Skeletal muscle satellite cell (primary cell): Measurements from ENCODE around the gene DTX4.

Experiments
- H3K27me3 ChIP-seq: 2 replicates; pipeline ENCODE4 v1.7.0; 2013; ENCODE audit warnings: low read length; ENCODE audit not compliant: control insufficient read depth, insufficient read depth
- H3K36me3 ChIP-seq: 2 replicates; pipeline ENCODE4 v1.7.0; 2013; ENCODE audit warnings: mild to moderate bottlenecking, control low read depth, low read length; ENCODE audit not compliant: insufficient read depth
- H3K4me1 ChIP-seq: 2 replicates; pipeline ENCODE4 v1.7.0; 2013; ENCODE audit warnings: low read length; ENCODE audit not compliant: control insufficient read depth, insufficient read depth
- H3K4me2 ChIP-seq: 2 replicates; pipeline ENCODE4 v1.7.0; 2013; ENCODE audit warnings: mild to moderate bottlenecking, low read length
- H3K4me3 ChIP-seq: 2 replicates; pipeline ENCODE4 v1.7.0; 2013; ENCODE audit warnings: low read length
- H3K9ac ChIP-seq: 2 replicates; pipeline ENCODE4 v1.7.0; 2013; ENCODE audit warnings: mild to moderate bottlenecking, low read depth, low read length, moderate library complexity
- H3K9me3 ChIP-seq: replicated peaks from 2 replicates; pipeline ENCODE4 v1.7.0; 2013; ENCODE audit warnings: mild to moderate bottlenecking, control low read depth, low read length

Gene DTX4

GRCh38 chr11:59185386-59185945, 13.5 kb downstream of the DTX4 start:
- no peaks in the 10 kb centered on the region for H3K9me3 ChIP-seq
- H3K27me3 ChIP-seq: peaks cover 3% of the 10 kb centered on the region
- peaks cover 24% of the 10 kb centered on the region for H3K4me1 ChIP-seq
- no peak overlapping the region for H3K9ac ChIP-seq
- H3K36me3 ChIP-seq: no peaks in the 10 kb centered on the region
- no peak overlapping the region for H3K4me3 ChIP-seq
- H3K4me2 ChIP-seq: no peak overlapping the region

- H3K9ac ChIP-seq: no peak overlapping the region
- no peaks in the 10 kb centered on the region for H3K36me3 ChIP-seq
- no peaks in the 10 kb centered on the region for H3K9me3 ChIP-seq
- H3K4me2 ChIP-seq: no peak overlapping the region
- H3K4me3 ChIP-seq: no peak overlapping the region
- H3K27me3 ChIP-seq: peaks cover 3% of the 10 kb centered on the region
- peaks cover 24% of the 10 kb centered on the region for H3K4me1 ChIP-seq
Observed at GRCh38 chr11:59186130-59186594, 14.2 kb downstream of the DTX4 start.

GRCh38 chr11:59187035-59187434, 15.1 kb downstream of the DTX4 start:
- H3K9ac ChIP-seq: no peak overlapping the region
- H3K4me1 ChIP-seq: peaks cover 24% of the 10 kb centered on the region
- peaks cover 2% of the 10 kb centered on the region for H3K36me3 ChIP-seq
- H3K27me3 ChIP-seq: peaks cover 3% of the 10 kb centered on the region
- H3K9me3 ChIP-seq: no peaks in the 10 kb centered on the region
- no peak overlapping the region for H3K4me3 ChIP-seq
- no peak overlapping the region for H3K4me2 ChIP-seq

GRCh38 chr11:59187587-59187986, 15.7 kb downstream of the DTX4 start:
- H3K36me3 ChIP-seq: peaks cover 5% of the 10 kb centered on the region
- peaks cover 24% of the 10 kb centered on the region for H3K4me1 ChIP-seq
- H3K4me3 ChIP-seq: no peak overlapping the region
- no peak overlapping the region for H3K4me2 ChIP-seq
- H3K9ac ChIP-seq: no peak overlapping the region
- H3K27me3 ChIP-seq: peaks cover 3% of the 10 kb centered on the region
- H3K9me3 ChIP-seq: no peaks in the 10 kb centered on the region

GRCh38 chr11:59188954-59189353, 17.0 kb downstream of the DTX4 start:
- no peaks in the 10 kb centered on the region for H3K9me3 ChIP-seq
- H3K4me2 ChIP-seq: no peak overlapping the region
- peak overlapping the region; percentile 19 for H3K9ac ChIP-seq
- H3K36me3 ChIP-seq: peaks cover 5% of the 10 kb centered on the region
- H3K4me1 ChIP-seq: peaks cover 18% of the 10 kb centered on the region
- no peak overlapping the region for H3K4me3 ChIP-seq
- H3K27me3 ChIP-seq: peaks cover 3% of the 10 kb centered on the region

GRCh38 chr11:59189986-59190385, 18.1 kb downstream of the DTX4 start:
- Histone ChIP-seq H3K4me1 (peaks cover 16% of the 10 kb centered on the region), H3K36me3 (peaks cover 5% of the 10 kb centered on the region), H3K9me3 (no peaks in the 10 kb centered on the region), H3K27me3 (peaks cover 3% of the 10 kb centered on the region), H3K4me3 (no peak overlapping the region), H3K9ac (no peak overlapping the region), H3K4me2 (no peak overlapping the region)

GRCh38 chr11:59191095-59191494, 19.2 kb downstream of the DTX4 start:
- H3K9ac ChIP-seq: no peak overlapping the region

GRCh38 chr11:59191890-59192289, 20.0 kb downstream of the DTX4 start:
- Histone ChIP-seq H3K4me3 (no peak overlapping the region), H3K36me3 (peaks cover 5% of the 10 kb centered on the region), H3K4me1 (peaks cover 11% of the 10 kb centered on the region), H3K27me3 (peaks cover 2% of the 10 kb centered on the region), H3K4me2 (no peak overlapping the region), H3K9me3 (no peaks in the 10 kb centered on the region), H3K9ac (no peak overlapping the region)

More at GRCh38 chr11:59191095-59191494, 19.2 kb downstream of the DTX4 start:
- Histone ChIP-seq H3K4me2 (no peak overlapping the region), H3K27me3 (peaks cover 3% of the 10 kb centered on the region), H3K4me1 (peaks cover 12% of the 10 kb centered on the region), H3K4me3 (no peak overlapping the region), H3K9me3 (no peaks in the 10 kb centered on the region), H3K36me3 (peaks cover 5% of the 10 kb centered on the region)

GRCh38 chr11:59192446-59193020, 20.6 kb downstream of the DTX4 start:
- Histone ChIP-seq H3K9me3 (no peaks in the 10 kb centered on the region), H3K4me1 (peaks cover 5% of the 10 kb centered on the region), H3K4me2 (no peak overlapping the region), H3K9ac (no peak overlapping the region), H3K4me3 (no peak overlapping the region), H3K27me3 (no peaks in the 10 kb centered on the region), H3K36me3 (peaks cover 5% of the 10 kb centered on the region)

- Histone ChIP-seq H3K9ac (no peak overlapping the region), H3K4me1 (peaks cover 14% of the 10 kb centered on the region), H3K36me3 (peaks cover 5% of the 10 kb centered on the region), H3K27me3 (no peaks in the 10 kb centered on the region), H3K9me3 (no peaks in the 10 kb centered on the region), H3K4me2 (no peak overlapping the region), H3K4me3 (no peak overlapping the region)
Observed at GRCh38 chr11:59193587-59194130, 21.7 kb downstream of the DTX4 start.

GRCh38 chr11:59195586-59195985, 23.7 kb downstream of the DTX4 start:
- H3K4me3 ChIP-seq: no peak overlapping the region
- no peak overlapping the region for H3K4me2 ChIP-seq
- H3K36me3 ChIP-seq: peaks cover 5% of the 10 kb centered on the region
- H3K9ac ChIP-seq: no peak overlapping the region
- H3K27me3 ChIP-seq: no peaks in the 10 kb centered on the region
- no peaks in the 10 kb centered on the region for H3K9me3 ChIP-seq
- peaks cover 12% of the 10 kb centered on the region for H3K4me1 ChIP-seq

- Histone ChIP-seq H3K4me2 (no peak overlapping the region), H3K9me3 (no peaks in the 10 kb centered on the region), H3K4me3 (no peak overlapping the region), H3K27me3 (no peaks in the 10 kb centered on the region), H3K4me1 (peaks cover 12% of the 10 kb centered on the region), H3K9ac (no peak overlapping the region), H3K36me3 (peaks cover 5% of the 10 kb centered on the region)
Observed at GRCh38 chr11:59196777-59197176, 24.8 kb downstream of the DTX4 start.
